ENCODE results near the gene UBASH3B. TPM values are rescaled to one million over a fixed set of nuclear protein-coding genes. Genes with fewer than 3 reads are reported as not detected.

UBASH3B gene
- total RNA-seq, 3 donors from 2014 or later = 3.5 to 5.9 (median 3.9) TPM

GRCh38 chr11:122804796-122805195, 149.3 kb downstream of the UBASH3B start:
- no peak overlapping the region for H3K4me3 ChIP-seq
- no peak for ATAC-seq
- no peaks in the 10 kb centered on the region for H3K36me3 ChIP-seq (ENCODE audit: low read depth)
- H3K9me3 ChIP-seq = no peaks in the 10 kb centered on the region
- TF ChIP-seq, protein P1, sequence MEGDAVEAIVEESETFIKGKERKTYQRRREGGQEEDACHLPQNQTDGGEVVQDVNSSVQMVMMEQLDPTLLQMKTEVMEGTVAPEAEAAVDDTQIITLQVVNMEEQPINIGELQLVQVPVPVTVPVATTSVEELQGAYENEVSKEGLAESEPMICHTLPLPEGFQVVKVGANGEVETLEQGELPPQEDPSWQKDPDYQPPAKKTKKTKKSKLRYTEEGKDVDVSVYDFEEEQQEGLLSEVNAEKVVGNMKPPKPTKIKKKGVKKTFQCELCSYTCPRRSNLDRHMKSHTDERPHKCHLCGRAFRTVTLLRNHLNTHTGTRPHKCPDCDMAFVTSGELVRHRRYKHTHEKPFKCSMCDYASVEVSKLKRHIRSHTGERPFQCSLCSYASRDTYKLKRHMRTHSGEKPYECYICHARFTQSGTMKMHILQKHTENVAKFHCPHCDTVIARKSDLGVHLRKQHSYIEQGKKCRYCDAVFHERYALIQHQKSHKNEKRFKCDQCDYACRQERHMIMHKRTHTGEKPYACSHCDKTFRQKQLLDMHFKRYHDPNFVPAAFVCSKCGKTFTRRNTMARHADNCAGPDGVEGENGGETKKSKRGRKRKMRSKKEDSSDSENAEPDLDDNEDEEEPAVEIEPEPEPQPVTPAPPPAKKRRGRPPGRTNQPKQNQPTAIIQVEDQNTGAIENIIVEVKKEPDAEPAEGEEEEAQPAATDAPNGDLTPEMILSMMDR (IDR thresholded peaks at IDR 0.05) = no peak
- DNase-seq = no peak
- intact Hi-C loops (cut with DNase I, micrococcal nuclease) = no loop called here
- no peaks in the 10 kb centered on the region for H3K4me1 ChIP-seq (ENCODE audit: low read depth)

DNA sequence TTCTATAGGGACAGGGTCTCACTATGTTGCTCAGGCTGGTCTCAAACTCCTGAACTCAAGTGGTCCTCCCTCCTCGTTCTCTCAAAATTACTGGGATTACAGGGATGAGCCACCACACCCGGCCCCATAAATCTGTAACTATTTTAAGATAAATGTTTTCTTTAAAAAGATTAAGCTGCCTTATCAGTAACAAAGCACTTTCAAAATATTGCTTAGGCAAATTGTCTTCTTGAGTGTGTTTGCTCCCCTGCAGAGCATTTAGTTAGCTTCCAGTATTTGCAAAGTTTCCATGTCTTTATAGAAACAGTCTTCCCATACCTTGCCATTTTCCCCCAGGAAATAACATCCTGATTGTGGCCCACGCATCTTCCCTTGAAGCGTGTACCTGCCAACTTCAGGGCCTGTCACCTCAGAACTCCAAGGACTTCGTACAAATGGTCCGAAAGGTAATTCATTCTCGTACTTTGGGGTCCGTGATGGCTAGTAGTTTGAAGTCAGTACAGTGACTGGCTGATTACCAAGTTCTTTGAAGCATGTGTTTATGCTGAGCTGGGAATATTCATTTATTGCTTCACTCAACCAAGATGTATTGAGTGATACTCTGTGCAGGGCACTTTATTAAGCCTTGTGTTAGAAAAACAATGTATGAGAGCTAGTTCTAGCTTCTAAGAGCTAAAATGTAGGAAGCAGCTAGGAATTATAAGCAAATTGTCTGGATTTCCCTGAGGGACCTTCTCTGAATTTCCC, 152.4 kb downstream of the UBASH3B start:
- TF ChIP-seq, protein P1 (IDR thresholded peaks at IDR 0.05) = no peak
- ATAC-seq (no peak), DNase-seq (no peak)
- H3K36me3 ChIP-seq (ENCODE audit: low read depth) = no peaks in the 10 kb centered on the region
- H3K9me3 ChIP-seq = no peaks in the 10 kb centered on the region
- no peaks in the 10 kb centered on the region for H3K4me1 ChIP-seq (ENCODE audit: low read depth)
- H3K4me3 ChIP-seq = no peak overlapping the region
- intact Hi-C loops (cut with DNase I, micrococcal nuclease) = no loop called here

- DNase-seq = peak in 1 of 3 donors; percentile 9
- no peaks in the 10 kb centered on the region for H3K4me1 ChIP-seq (ENCODE audit: low read depth)
- H3K9me3 ChIP-seq = no peaks in the 10 kb centered on the region
- no peak for ATAC-seq
- intact Hi-C loops (cut with DNase I, micrococcal nuclease) = no loop called here
- H3K36me3 ChIP-seq (ENCODE audit: low read depth) = no peaks in the 10 kb centered on the region
- H3K4me3 ChIP-seq = no peak overlapping the region
- TF ChIP-seq, protein P1 (IDR thresholded peaks at IDR 0.05) = no peak
Observed at GRCh38 chr11:122808478-122808869, 153.0 kb downstream of the UBASH3B start.

DNA sequence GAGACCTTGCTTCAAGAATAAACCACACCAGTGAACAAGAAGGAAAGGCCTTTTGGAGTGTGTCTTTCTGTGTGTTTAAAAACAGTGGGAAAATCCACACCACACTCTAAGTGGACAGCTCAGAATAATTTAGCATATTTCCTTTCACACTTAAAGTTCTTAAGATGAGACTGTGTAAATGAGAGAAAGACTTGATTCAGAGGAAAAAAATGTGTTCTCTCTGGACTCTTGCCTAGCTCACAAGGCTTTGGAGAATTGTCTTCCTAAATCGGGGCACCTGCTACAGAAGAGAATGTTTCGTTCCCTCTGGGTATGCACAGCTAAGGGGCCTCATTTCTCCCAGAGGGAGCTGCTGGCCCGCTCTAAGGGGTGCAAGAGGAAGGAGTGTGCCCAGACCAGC, 154.3 kb downstream of the UBASH3B start:
- no peaks in the 10 kb centered on the region for H3K4me1 ChIP-seq (ENCODE audit: low read depth)
- no peaks in the 10 kb centered on the region for H3K9me3 ChIP-seq
- ATAC-seq (no peak), DNase-seq (no peak)
- H3K36me3 ChIP-seq (ENCODE audit: low read depth) = no peaks in the 10 kb centered on the region
- intact Hi-C loops (cut with DNase I, micrococcal nuclease) = no loop called here
- TF ChIP-seq, protein P1 (IDR thresholded peaks at IDR 0.05) = no peak
- H3K4me3 ChIP-seq = no peak overlapping the region

GRCh38 chr11:122811721-122812120, 156.2 kb downstream of the UBASH3B start:
- ATAC-seq (no peak), DNase-seq (no peak)
- intact Hi-C loops (cut with DNase I, micrococcal nuclease) = no loop called here
- Histone ChIP-seq H3K9me3 (no peaks in the 10 kb centered on the region), H3K4me3 (no peak overlapping the region), H3K4me1 (ENCODE audit: low read depth) (peaks cover under 1% of the 10 kb centered on the region), H3K36me3 (ENCODE audit: low read depth) (no peaks in the 10 kb centered on the region)
- TF ChIP-seq, protein P1 (IDR thresholded peaks at IDR 0.05) = no peak
